Stimulated activated CD8-positive, alpha-beta memory T cell treated with anti-CD3 and anti-CD28 coated beads, Interleukin-7, amount 100 ng/mL, for 1 hour (primary cell): ENCODE results near the gene E2F1.
A peak's percentile ranks its signal among the peaks of the same experiment; 100 is the strongest.
"Not testable (repeated sequence)": the region's sequence is repeated elsewhere in the genome, so short reads cannot be mapped to it uniquely, and the experiment has no call there.

Source experiments
- DNase-seq, 2 donors: peaks; one replicate each; pipeline ENCODE4 v3.0.0-alpha.2; 2020; ENCODE audit warnings: low read depth in 2 of 2

Gene E2F1

DNA sequence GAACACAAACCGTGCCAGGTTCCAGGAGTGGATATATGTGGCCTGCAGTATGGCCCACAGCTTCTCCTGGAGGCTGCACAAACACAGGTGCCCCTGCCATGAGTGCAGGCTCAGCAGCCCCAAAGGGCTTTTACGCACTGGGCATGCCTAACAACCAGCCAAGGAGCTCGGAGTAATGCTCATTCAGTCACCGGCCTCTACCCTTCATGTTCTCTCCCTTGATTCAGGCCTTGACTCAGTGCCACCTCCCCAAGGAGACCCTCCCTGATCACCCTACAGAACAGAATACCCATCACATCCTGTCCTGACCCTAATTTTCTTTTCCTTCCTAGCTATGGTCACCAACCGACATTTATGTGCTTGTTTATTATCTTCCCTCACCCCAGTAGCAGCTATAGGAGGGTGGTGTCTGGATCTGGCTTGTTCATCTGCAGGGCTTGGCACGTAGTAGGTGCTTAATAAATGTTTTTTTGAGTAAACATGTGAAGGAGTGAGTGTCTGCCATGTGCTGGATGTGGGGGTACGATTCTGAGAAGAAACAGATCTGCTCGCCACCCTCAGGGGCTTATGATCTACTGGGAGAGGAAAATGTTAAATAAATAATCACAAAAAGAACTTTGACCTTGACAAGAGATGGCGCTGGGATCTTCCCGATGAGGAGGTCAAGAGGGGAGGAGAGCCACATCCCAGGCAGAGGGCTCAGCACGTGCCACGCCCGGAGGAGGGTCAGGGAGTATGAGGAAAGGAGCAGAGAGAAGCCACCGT lies 24.7 kb upstream of the E2F1 start:
- no peak for DNase-seq

DNA sequence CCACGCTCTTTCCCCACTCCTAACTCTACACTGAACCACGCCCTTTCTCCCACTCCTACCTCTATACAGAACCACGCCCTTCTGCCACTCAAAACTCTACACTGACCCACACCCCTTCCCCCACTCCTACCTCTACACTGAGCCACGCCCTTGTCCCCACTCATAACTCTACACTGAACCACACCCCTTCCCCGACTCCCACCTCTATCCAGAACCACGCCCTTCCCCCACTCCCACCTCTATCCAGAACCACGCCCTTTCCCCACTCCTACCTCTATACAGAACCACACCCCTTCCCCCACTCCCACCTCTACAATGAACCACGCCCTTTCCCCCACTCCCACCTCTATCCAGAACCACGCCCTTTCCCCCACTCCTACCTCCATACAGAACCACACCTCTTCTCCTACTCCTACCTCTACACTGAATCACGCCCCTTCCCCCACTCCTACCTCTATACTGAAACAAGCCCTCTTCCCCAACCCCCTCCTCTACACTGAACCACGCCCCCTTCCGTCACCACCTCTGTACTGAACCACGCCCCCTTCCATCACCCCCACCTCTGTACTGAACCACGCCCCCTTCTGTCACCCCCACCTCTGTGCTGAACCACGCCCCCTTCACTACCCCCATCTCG lies 23.8 kb upstream of the E2F1 start:
- no peak for DNase-seq

DNA sequence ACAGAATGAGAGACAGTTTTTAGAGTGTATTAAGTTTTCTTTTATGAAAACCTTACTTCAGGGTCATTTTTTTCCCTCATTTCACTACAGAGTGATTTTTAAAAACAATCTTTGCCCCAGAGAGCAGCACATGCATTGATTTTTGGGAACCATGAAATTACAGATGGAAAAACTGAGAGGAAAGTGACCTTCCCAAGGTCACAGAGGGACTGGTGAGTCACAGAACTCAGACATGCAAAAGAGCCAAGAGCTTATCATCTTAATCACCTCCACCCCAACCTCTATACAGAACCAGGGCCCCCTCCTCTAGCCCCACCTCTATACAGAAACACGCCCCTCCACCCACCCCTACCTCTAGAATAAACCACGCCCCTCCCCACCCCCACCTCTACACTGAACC lies 23.2 kb upstream of the E2F1 start:
- DNase-seq = no peak

- DNase-seq = no peak
Observed at GRCh38 chr20:33707668-33708067, 21.5 kb upstream of the E2F1 start.

DNA sequence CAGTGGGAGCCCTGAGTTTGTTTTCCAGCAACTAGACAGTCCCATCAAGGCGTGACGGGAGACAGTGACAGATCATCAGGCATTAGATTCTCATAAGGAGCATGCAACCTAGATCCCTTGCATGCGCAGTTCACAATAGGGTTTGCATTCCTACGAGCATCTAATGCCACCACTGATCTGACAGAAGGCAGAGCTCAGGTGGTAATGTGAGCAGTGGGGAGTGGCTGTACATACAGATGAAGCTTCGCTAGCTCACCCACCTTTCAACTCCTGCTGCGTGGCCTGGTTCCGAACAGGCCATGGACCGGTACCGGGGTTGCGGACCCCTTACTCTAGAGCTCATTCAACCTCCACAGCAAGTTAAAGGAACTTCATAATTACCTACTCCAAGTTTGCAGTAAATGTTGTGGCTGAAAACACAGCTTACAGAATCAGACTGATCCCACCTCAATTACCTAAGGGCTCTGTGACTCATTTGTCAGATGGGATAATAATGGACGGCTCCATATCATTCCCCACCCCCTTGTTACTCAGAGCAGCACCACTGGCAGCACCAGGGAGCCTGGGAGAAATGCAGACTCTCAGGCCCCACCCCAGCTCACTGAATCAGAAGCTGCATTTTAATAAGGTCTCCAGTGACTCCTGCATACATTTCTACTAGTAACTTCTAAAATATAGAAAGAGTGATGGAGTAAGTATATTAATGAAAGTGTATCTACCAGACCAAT lies 18.2 kb upstream of the E2F1 start:
- no peak for DNase-seq

GRCh38 chr20:33703498-33704137 lies 17.4 kb upstream of the E2F1 start:
- DNase-seq = no peak

- no peak for DNase-seq
Observed at GRCh38 chr20:33702861-33703260, 16.7 kb upstream of the E2F1 start.

DNA sequence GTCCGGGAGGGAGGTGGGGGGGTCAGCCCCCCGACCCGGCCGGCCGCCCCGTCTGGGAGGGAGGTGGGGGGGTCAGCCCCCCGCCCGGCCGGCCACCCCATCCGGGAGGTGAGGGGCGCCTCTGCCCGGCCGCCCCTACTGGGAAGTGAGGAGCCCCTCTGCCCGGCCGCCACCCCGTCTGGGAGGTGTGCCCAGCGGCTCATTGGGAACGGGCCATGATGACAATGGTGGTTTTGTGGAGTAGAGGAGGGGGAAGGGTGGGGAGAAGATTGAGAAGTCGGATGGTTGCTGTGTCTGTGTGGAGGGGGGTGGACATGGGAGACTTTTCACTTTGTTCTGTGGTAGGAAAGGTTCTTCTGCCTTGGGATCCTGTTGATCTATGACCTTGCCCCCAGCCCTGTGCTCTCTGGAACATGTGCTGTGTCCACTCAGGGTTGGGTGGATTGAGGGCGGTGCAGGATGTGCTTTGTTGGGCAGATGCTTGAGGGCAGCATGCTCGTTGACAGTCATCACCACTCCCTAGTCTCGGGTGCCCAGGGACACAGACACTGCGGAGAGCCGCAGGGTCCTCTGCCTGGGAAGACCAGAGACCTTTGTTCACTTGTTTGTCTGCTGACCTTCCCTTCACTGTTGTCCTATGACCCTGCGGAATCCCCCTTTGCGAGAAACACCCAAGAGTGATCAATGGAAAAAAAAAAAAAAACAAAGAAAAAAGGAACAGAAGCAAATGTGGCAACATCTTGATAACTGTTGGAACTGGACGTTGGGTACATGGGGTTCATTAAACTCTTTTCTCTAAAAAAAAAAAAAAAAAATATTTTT lies 15.7 kb upstream of the E2F1 start:
- no peak for DNase-seq

DNA sequence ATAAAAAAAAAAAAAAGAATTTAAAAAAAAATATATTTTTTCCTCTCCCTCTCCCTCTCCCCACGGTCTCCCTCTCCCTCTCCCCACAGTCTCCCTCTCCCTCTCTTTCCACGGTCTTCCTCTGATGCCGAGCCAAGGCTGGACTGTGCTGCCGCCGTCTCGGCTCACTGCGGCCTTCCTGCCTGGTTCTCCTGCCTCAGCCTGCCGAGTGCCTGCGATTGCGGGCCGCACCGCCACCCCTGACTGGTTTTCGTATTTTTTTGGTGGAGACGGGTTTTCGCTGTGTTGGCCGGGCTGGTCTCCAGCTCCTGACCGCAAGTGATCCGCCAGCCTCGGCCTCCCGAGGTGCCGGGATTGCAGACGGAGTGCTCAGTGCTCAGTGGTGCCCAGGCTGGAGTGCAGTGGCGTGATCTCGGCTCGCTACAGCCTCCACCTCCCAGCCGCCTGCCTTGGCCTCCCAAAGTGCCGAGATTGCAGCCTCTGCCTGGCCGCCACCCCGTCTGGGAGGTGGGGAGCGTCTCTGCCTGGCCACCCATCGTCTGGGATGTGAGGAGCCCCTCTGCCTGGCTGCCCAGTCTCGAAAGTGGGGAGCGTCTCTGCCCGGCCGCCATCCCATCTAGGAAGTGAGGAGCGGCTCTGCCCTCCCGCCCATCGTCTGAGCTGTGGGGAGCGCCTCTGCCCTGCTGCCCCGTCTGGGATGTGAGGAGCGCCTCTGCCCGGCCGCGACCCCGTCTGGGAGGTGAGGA lies 14.7 kb upstream of the E2F1 start:
- not testable (repeated sequence) for DNase-seq

GRCh38 chr20:33698966-33699365 lies 12.8 kb upstream of the E2F1 start:
- DNase-seq = not testable (repeated sequence)

GRCh38 chr20:33697129-33697528 lies 10.9 kb upstream of the E2F1 start:
- DNase-seq = no peak

GRCh38 chr20:33696448-33696847 lies 10.3 kb upstream of the E2F1 start:
- DNase-seq = no peak

DNA sequence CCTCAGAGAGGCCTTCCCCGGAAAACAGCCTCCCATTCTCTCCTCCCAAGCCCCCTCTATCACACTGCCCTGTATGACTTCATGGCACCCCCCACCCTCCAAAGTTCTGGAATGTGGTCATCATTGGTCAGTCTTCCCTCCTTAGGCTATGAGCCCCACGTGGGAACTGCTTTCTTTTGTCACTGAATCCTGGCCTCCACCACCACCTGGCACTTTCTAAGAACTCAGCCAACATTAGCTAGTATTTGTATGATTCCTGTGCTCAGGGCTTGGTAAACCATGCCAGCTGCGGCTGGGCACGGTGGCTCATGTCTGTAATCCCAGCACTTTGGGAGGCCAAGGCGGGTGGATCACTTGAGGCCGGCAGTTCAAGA lies 8.4 kb upstream of the E2F1 start:
- DNase-seq = no peak

GRCh38 chr20:33693741-33694638 lies 7.8 kb upstream of the E2F1 start:
- no peak for DNase-seq

DNA sequence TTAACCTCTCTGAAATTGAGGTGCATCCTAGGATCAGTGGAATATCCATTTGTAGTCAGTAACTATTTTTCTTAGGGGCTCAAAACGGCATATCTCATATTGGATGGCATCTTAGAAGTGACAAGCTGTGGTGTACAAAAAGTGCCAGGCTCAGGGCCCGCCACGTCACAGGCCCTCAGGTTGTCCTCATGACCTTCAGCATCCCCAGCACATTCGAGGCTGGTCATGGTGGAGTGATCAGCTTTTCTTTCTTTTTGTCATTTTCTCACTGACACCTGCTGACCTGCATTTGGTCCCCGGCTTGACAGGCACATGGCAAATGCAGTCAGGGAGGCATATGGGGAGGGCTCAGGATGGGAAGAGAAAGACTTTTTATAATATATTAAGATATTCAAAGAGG lies 7.1 kb upstream of the E2F1 start:
- DNase-seq = no peak

- peak in 1 of 2 donors; percentile 14 for DNase-seq
Observed at GRCh38 chr20:33689973-33690372, 3.8 kb upstream of the E2F1 start.

DNA sequence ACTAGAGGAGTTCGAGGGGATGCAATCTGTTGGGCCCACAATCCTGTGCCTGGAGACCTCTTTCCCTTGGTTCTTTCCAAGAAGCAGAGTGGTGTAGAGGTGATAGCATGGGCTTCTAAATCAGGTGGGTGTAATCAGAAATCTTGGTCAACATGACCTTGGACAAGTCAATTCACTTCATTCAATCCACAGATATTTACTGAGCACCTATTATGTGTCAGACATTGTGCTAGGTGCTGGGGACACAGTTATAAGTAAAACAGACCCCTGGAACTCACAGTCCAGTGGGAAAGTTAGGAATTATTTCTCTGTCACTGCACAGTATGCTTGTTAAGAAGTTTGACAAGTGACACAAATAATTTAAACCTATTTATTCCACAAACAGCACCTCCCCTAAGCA lies 3.3 kb upstream of the E2F1 start:
- no peak for DNase-seq

DNA sequence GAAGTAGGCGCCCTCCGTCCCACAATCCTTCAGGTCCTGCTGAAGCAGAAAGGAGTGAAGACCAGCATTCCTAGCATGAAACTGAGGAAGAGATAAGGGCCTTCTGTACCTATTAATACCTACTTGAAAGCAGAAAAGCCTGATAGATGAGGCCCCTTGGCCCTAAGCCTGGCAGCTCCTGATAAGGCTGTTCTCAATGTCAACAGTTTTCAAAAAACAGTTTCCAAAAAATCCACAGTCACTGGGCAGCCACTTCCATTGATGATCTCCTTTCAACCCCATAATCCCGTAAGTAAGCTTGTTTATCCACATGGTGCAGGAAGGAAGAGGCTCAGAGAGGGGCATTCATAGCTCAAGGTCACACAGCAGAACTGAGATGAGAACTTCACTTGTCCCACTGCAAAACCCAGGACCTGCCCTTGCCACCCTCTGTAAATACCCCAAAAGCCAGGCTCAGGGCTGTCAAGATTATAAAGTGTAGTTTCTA lies 2.8 kb upstream of the E2F1 start:
- no peak for DNase-seq
